GM21619 (cell line): Measurements from ENCODE around the gene ZDHHC20.

ENCODE experiments used
- ATAC-seq: cut with Tn5 transposase; IDR thresholded peaks from one replicate; pipeline ENCODE4 v1.9.1; 2021; ENCODE audit not compliant: unreplicated experiment

Gene ZDHHC20

GRCh38 chr13:21362741-21363140 is 96.4 kb downstream of the ZDHHC20 start:
- ATAC-seq = no peak

GRCh38 chr13:21361706-21362105 is 97.4 kb downstream of the ZDHHC20 start:
- no peak for ATAC-seq

GRCh38 chr13:21361123-21361522 is 98.0 kb downstream of the ZDHHC20 start:
- ATAC-seq = no peak

- no peak for ATAC-seq
These were observed 98.6 kb downstream of the ZDHHC20 start for GRCh38 chr13:21360463-21360862.

GRCh38 chr13:21359855-21360254 is 99.2 kb downstream of the ZDHHC20 start:
- no peak for ATAC-seq

GRCh38 chr13:21355304-21355703 is 103.8 kb downstream of the ZDHHC20 start:
- no peak for ATAC-seq

GRCh38 chr13:21354721-21355120 is 104.4 kb downstream of the ZDHHC20 start:
- no peak for ATAC-seq

- no peak for ATAC-seq
These were observed 110.5 kb downstream of the ZDHHC20 start for GRCh38 chr13:21348488-21349120.

GRCh38 chr13:21347753-21348318 is 111.3 kb downstream of the ZDHHC20 start:
- ATAC-seq = no peak

- ATAC-seq = peak; percentile 49
These were observed 114.4 kb downstream of the ZDHHC20 start for GRCh38 chr13:21344662-21345176.

GRCh38 chr13:21343659-21344058 is 115.4 kb downstream of the ZDHHC20 start:
- ATAC-seq = no peak

- ATAC-seq = no peak
These were observed 116.2 kb downstream of the ZDHHC20 start for GRCh38 chr13:21342699-21343442.

- ATAC-seq = no peak
These were observed 117.3 kb downstream of the ZDHHC20 start for GRCh38 chr13:21341637-21342422.

GRCh38 chr13:21338639-21339278 is 120.3 kb downstream of the ZDHHC20 start:
- no peak for ATAC-seq

GRCh38 chr13:21338156-21338555 is 120.9 kb downstream of the ZDHHC20 start:
- no peak for ATAC-seq

GRCh38 chr13:21336609-21337349 is 122.3 kb downstream of the ZDHHC20 start:
- ATAC-seq = no peak

GRCh38 chr13:21333186-21333585 is 125.9 kb downstream of the ZDHHC20 start:
- no peak for ATAC-seq

- ATAC-seq = peak; percentile 80
These were observed 128.8 kb downstream of the ZDHHC20 start for GRCh38 chr13:21330126-21330861.

GRCh38 chr13:21328836-21329477 is 130.1 kb downstream of the ZDHHC20 start:
- ATAC-seq = peak; percentile 34
